GM18502 (cell line): ENCODE data around the gene RNF40.
A peak's percentile ranks its signal among the peaks of the same experiment; 100 is the strongest.

Source experiments
- ATAC-seq: cut with Tn5 transposase; IDR thresholded peaks from one replicate; pipeline ENCODE4 v1.9.1; 2021; ENCODE audit warnings: mild to moderate bottlenecking; ENCODE audit not compliant: unreplicated experiment, poor library complexity

Gene RNF40

GRCh38 chr16:30761427-30761927 is 645 bp upstream of the RNF40 start:
- peak; percentile 30 for ATAC-seq

GRCh38 chr16:30762991-30763725 is 1.0 kb downstream of the RNF40 start:
- no peak for ATAC-seq

- no peak for ATAC-seq
Measured at GRCh38 chr16:30764086-30764485, 2.0 kb downstream of the RNF40 start.

GRCh38 chr16:30764816-30765465 is 2.8 kb downstream of the RNF40 start:
- no peak for ATAC-seq

GRCh38 chr16:30766206-30766932 is 4.2 kb downstream of the RNF40 start:
- no peak for ATAC-seq

GRCh38 chr16:30766933-30767284 is 4.8 kb downstream of the RNF40 start:
- no peak for ATAC-seq

- ATAC-seq = no peak
Measured at GRCh38 chr16:30767767-30768465, 5.8 kb downstream of the RNF40 start.

- ATAC-seq = no peak
Measured at GRCh38 chr16:30768583-30769181, 6.6 kb downstream of the RNF40 start.

GRCh38 chr16:30769379-30770089 is 7.4 kb downstream of the RNF40 start:
- no peak for ATAC-seq

- no peak for ATAC-seq
Measured at GRCh38 chr16:30771726-30772125, 9.6 kb downstream of the RNF40 start.

GRCh38 chr16:30773826-30774225 is 11.7 kb downstream of the RNF40 start:
- ATAC-seq = no peak

GRCh38 chr16:30774367-30775130 is 12.4 kb downstream of the RNF40 start:
- no peak for ATAC-seq

- no peak for ATAC-seq
Measured at GRCh38 chr16:30775131-30775391, 12.9 kb downstream of the RNF40 start.

GRCh38 chr16:30775392-30776188 is 13.5 kb downstream of the RNF40 start:
- ATAC-seq = peak; percentile 64

- ATAC-seq = no peak
Measured at GRCh38 chr16:30777591-30778297, 15.6 kb downstream of the RNF40 start.

- ATAC-seq = no peak
Measured at GRCh38 chr16:30778549-30779244, 16.6 kb downstream of the RNF40 start.

GRCh38 chr16:30779596-30779995 is 17.5 kb downstream of the RNF40 start:
- no peak for ATAC-seq
